ENCODE results near the gene F2R.
"Not testable (repeated sequence)": the region's sequence is repeated elsewhere in the genome, so short reads cannot be mapped to it uniquely, and the experiment has no call there.

Gene F2R

GRCh38 chr5:76746677-76747076 lies 30.8 kb downstream of the F2R start:
- DNase-seq (ENCODE audit: low read depth): no peak
- TF ChIP-seq CTCF (IDR thresholded peaks at IDR 0.05; ENCODE audit: low read depth, low read length, missing control alignments): no peak
- H3K4me3 ChIP-seq (ENCODE audit: low read depth, low read length): no peak overlapping the region

- no peak overlapping the region for H3K4me3 ChIP-seq (ENCODE audit: low read depth, low read length)
- no peak for DNase-seq (ENCODE audit: low read depth)
- no peak for TF ChIP-seq CTCF (IDR thresholded peaks at IDR 0.05; ENCODE audit: low read depth, low read length, missing control alignments)
These were observed 31.8 kb downstream of the F2R start for GRCh38 chr5:76747706-76748105.

- no peak for DNase-seq (ENCODE audit: low read depth)
- TF ChIP-seq CTCF (IDR thresholded peaks at IDR 0.05; ENCODE audit: low read depth, low read length, missing control alignments): no peak
- no peak overlapping the region for H3K4me3 ChIP-seq (ENCODE audit: low read depth, low read length)
These were observed 35.4 kb downstream of the F2R start for GRCh38 chr5:76751291-76751690.

- no peak for TF ChIP-seq CTCF (IDR thresholded peaks at IDR 0.05; ENCODE audit: low read depth, low read length, missing control alignments)
- H3K4me3 ChIP-seq (ENCODE audit: low read depth, low read length): no peak overlapping the region
- no peak for DNase-seq (ENCODE audit: low read depth)
These were observed 38.7 kb downstream of the F2R start for GRCh38 chr5:76754668-76755078.

GRCh38 chr5:76755779-76756637 lies 40.1 kb downstream of the F2R start:
- no peak for TF ChIP-seq CTCF (IDR thresholded peaks at IDR 0.05; ENCODE audit: low read depth, low read length, missing control alignments)
- H3K4me3 ChIP-seq (ENCODE audit: low read depth, low read length): no peak overlapping the region
- no peak for DNase-seq (ENCODE audit: low read depth)

GRCh38 chr5:76757049-76757448 lies 41.1 kb downstream of the F2R start:
- no peak for DNase-seq (ENCODE audit: low read depth)
- no peak overlapping the region for H3K4me3 ChIP-seq (ENCODE audit: low read depth, low read length)
- TF ChIP-seq CTCF (IDR thresholded peaks at IDR 0.05; ENCODE audit: low read depth, low read length, missing control alignments): no peak

GRCh38 chr5:76761118-76761517 lies 45.2 kb downstream of the F2R start:
- H3K4me3 ChIP-seq (ENCODE audit: low read depth, low read length): not testable (repeated sequence)

More at GRCh38 chr5:76761118-76761517, 45.2 kb downstream of the F2R start:
- DNase-seq (ENCODE audit: low read depth): not testable (repeated sequence)

All from GM12864 (cell line).